ENCODE data around the gene RASGEF1B. TPM values are rescaled to one million over a fixed set of nuclear protein-coding genes. Genes with fewer than 3 reads are reported as not detected.

The RASGEF1B gene
- polyA plus RNA-seq, 4 donors: 9.5 to 12.7 (median 11.3) TPM

DNA sequence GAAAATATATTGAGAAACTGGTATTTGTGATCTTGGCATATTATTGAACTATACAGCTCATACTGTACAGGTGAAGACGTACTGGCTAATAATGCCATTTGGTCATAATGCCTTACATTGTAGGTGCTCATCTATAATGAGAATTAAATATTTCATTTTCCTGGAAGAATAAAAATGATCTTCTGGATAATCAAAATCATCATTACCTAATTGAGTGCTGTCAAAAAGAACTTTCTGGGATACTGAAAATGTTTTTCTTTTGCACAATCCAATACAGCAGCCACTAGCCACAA, 4.1 kb downstream of the RASGEF1B start:
- no peak for DNase-seq (ENCODE audit: low read depth in 4 of 4, low spot score in 2 of 4)

DNA sequence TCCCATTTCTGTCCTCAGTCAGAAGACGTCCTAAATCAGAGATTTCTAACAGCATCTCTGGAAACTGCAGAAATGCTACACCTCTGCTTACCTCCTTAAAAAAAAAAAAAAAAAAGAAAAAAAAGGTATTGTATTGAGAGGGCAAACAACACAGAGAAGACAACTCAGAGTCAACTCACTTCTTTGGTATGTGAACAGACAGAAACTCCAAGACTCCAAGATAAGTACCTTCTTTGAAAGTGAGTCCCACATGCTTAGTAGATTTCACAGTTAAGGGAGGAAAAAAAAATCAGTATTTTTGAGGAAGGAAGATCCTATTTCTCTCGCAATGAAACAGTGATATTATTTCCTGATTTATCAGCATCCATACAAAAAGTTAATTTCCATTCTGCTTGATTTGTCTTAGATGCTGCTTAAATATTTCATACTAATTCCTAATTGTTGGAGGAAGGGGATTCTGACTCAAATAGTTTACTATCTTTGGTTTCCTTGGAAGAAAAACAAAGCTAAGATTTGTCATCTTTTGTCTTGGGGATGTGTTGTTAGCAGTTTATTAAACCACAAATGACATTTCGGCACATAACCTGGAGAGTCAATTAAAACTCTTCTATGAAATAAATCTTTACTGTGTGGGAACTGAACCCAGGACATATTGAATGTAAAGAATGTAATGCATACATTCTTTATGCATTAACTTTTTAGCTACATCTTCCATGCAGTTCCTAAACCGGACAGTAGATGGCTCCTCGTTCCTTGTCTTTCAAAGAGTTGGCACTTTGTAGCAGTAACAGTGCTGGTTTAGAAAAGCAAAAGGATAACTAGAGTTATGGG, 4.7 kb downstream of the RASGEF1B start:
- DNase-seq (ENCODE audit: low read depth in 4 of 4, low spot score in 2 of 4): peak in 3 of 4 donors; percentile 39 to 69 (median 48)

DNA sequence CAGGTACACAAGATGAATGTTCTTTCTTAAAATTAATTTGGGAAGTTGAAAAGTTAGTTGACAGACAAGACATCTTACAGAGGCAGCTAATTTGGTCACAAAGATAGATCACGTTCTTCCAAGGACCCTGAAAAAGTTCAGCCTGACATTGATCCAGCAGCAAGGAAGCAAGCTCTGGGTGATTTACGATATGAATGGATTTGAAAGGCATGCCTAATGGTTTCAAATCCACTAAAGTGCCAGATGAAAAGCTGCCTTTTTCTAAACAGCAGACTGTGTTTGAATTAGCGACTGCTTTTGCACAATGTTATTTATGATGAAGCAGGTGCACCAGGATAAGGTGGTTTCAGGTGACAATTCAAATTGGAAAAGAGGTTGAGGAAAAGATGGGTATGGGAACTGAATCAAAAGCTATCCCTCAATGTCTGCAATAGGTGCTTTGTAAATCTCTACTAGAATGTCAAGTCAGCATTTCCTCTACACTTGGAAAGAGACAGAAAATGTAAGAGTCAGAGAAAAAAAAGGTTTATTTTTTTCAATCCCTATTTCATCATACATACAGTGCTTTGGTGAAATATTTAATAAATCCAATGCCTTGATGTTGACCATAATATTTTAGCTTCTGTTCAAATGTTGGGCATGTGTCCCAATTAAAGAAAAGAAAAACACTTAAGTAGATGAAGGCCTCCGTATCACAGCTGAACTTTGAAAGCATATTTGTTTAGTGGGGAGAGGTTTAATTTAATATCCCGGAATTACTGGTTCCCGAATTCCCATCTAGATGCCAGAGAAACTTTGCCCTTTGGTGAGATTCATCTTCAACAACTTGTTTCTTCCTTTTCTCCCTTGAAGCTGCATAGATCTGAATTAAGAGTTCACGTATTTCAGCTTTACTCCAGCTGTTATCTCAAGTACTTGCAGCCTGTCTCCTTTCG, 6.0 kb downstream of the RASGEF1B start:
- no peak for DNase-seq (ENCODE audit: low read depth in 4 of 4, low spot score in 2 of 4)

DNA sequence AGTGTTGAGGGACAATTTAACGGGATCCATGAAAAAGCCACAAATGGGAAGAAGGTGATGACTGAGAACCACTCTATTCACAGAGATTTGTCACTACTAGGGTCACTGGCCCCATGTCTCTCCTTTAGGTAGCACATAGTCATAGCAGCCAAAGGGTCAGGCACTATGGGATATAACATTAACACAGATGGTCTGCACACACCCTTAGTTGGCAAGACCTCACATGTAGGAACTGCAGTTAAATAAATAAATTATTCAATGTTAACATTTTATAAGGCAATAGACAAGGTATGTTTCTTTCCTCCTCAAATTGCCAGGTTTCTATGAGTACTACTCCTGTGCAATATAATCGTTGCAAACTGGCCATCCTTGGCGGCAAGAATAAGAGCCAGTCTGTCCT, 10.9 kb downstream of the RASGEF1B start:
- no peak for DNase-seq (ENCODE audit: low read depth in 4 of 4, low spot score in 2 of 4)

DNA sequence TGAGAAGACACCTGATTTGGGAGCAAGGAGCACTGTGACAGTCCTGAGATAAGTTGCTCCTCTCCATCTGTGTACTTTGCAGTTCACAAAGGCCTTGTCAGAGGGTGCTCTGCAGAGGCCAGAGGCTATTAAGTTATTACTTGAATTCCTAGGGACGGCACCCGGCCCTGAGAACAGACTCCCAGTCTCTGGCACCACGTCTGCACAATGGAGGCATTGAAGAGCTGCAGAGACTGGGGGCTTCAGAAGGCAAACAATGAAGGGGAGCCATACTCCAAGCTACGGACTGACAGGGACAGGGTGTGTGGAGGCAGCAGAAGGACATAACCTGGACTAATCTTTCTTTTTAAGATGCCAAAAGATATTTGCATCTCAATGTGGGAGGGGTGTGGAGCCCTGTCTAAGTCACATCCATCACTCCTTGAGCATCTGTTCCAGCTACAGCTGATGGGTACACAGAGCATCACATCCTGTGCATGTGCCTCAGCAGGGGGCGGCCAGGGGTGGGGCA, 11.5 kb downstream of the RASGEF1B start:
- DNase-seq (ENCODE audit: low read depth in 4 of 4, low spot score in 2 of 4): no peak

DNA sequence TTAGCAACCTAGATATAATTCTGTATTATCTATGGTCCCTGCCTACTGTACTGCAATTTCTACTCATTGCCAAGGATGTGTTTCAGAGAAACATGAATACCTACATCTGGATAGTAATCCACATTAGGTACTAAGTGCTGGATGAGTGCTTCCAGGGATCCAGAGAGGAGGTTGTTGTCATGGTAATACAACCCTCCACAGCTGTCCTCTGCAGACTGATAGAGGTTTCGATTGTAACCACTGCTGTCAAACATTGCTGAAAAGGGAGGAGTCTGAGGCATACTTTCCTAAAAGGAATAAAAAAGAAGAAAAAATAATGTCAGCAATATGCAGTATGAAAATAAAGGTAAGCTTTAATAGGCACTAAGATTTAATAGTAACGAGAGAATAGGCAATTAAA, 12.5 kb downstream of the RASGEF1B start:
- DNase-seq (ENCODE audit: low read depth in 4 of 4, low spot score in 2 of 4): no peak

DNA sequence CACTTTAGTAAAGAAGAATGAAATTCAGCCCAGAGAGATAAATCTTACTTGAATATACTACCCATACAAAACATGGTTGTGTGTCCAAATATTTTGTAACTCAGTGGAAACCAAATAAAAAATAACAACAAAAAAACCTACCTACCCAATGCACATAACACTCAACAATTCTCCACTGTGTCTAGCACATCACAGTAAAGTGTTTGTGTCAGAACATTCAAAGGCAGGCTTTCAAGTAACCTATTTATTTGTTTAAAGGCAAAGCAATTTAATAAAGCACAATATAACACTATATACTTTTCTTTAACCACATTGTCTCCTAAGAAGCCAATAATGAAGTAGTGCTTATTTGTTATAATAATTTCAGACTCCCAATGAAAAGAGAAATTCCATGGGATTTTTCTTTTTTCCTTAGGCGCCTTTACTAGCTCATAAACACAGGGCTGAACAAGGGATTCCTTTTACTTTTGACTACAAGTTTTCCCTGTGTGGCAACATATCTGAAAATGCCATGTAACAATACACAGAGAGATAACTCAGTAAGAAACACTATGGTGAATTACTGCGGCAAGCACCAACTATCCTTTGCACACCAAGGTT, 13.7 kb downstream of the RASGEF1B start:
- no peak for DNase-seq (ENCODE audit: low read depth in 4 of 4, low spot score in 2 of 4)

DNA sequence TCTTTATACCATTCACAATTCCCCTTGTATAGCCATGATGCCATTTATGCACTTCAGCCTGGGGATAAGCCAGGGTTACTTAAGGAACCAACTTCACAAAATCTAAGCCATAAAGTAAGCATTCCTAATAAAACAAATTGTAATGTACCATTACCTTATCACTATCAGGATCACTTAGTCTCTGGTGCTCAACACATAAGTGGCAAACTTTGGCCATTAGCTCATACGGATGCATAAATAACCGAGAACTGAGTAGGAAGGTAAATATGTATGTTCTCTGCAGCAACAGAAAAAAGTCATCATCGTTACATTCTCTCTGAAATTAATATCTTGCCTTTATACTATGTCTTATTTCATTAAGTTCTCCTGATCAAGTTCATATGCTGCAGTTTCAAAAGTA, 14.4 kb downstream of the RASGEF1B start:
- DNase-seq (ENCODE audit: low read depth in 4 of 4, low spot score in 2 of 4): no peak

DNA sequence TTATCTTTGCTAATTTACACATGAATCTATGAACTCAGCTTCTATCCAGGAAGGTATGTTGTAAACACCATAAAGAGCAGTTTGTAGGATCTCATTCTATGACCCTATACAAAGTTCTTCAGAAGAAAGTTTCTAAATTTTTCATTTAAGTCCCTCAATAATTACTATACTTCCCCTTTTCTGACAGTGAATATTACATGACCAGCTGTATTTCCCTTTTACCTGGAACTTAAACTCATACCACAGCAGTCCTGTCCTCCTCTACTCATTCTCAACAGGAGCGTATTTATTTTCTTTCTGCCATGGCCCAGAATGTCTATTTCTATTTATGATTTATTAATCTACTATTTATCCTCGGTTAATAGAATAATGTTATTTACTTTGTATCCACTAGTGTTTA, 15.8 kb downstream of the RASGEF1B start:
- DNase-seq (ENCODE audit: low read depth in 4 of 4, low spot score in 2 of 4): no peak

DNA sequence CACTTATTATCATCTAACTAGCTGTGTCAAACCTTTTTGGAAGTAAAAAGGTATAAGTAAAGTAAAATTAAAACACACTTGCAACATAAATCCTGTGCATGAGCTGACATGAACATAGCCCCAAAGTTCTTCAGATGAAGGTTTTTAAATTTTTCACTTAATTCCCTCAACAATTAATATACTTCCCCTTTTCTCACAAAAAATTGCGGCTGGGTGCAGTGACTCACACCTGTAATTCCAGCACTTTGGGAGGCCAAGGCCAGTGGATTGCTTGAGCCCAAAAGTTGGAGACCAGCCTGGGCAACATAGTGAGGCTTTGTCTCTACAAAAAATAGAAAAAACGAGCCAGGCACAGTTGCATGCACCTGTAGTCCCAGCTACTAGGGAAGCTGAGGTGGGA, 16.8 kb downstream of the RASGEF1B start:
- no peak for DNase-seq (ENCODE audit: low read depth in 4 of 4, low spot score in 2 of 4)

DNA sequence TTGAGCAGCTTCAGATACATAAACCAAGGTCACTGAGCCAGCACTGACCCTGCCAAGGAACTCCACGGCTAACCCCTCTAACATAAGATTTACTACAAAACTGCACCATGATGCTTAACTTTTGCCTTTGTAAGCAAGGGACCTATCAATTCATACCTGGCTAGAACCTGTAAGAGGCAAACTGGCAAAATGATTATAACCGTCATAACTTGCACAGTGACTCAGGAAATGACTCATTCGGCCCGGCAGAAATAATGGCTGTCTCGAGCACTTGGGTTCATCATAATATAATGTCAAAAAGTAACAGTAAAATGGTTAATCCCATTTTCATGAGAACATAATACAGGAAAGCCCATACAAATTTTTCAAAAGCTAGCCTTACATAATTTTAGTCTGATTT, 17.2 kb downstream of the RASGEF1B start:
- DNase-seq (ENCODE audit: low read depth in 4 of 4, low spot score in 2 of 4): no peak

DNA sequence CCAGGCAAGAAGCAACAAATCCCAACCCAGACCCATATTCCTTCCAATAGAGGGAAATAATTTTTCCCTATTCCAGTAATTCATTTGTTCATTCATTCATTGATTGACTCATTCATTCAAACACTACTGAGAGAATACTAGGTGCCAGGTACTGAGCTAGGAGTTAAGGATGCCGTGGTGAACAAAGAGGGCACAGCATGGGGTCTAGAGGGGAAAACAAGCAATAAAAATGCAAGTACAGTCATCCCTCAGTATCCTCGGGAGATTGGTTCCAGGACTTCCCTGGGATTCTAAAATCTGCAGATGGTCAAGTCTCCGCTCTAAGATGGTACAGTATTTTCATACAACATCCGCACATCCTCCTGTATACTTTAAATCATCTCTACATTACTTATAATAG, 18.7 kb downstream of the RASGEF1B start:
- DNase-seq (ENCODE audit: low read depth in 4 of 4, low spot score in 2 of 4): no peak

DNA sequence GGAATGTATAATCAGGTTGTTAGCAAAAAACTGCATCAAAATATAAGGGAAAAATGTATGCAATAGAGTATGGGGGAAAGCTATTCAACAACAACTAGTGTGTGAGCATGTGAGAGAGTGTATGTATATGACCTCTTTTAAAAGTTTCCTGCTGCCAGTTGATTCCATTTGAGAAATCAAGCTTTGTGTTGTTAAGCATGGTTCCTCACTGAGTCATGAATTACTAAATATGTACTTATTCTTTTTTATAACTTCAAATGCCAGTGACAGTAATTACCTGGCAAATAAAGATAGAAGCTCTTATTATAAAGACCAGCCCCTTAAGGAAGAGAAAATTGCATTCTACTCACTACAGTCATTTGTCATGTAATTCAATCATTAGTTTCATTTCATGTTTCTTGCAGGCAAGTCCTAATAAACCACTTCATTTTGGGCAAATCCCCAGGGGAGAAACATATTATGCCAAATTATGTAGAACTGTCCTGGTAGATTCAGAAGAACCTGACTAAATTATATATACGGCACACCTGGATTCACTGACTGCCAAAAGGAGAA, 19.2 kb downstream of the RASGEF1B start:
- DNase-seq (ENCODE audit: low read depth in 4 of 4, low spot score in 2 of 4): no peak

DNA sequence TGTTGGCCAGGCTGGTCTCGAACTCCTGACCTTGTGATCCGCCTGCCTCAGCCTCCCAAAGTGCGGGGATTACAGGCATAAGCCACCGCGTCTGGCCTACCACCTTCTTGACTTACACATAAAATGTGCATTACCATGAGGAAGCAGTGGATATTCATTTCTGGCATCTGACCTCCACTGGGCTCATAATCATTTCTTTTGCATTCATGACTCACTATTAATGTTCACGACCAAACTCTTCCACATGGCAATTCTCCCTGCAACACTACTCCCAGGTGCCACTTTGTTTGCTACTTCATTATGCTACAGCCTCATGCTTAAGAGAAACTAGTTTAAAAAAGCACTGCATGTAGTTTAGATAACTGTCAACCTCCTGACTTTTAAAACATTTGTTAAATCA, 22.7 kb downstream of the RASGEF1B start:
- no peak for DNase-seq (ENCODE audit: low read depth in 4 of 4, low spot score in 2 of 4)

DNA sequence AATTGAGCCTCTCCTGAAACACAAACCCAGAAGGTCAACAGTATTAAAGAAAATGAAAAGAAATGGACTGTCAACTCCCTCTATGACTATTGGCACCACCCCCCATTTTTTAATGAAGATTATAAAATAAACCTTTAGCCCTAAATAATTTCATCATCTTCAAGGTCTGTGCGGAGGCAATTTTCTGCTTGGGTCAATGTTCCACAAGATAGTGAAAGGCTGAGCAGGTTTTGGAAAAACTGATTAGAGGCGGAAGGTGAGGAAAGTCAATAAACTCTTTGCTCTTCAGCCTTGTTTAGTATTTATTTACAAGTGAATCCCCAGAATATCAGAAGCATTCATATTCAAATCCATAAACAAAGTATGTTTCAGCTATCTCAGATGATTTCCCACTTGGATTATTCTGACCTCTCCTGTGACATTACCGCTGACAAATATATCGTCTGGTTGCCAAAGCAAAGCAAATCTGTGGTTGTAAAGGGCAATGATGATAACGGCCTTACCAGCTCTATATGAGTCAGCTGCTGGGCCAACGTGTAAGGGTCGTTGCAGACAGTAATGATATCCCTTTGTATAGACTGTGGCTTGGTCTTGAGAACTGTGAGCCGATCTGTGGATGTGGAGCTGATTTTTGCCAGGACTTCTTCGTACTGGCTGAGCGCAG, 24.0 kb downstream of the RASGEF1B start:
- DNase-seq (ENCODE audit: low read depth in 4 of 4, low spot score in 2 of 4): no peak

DNA sequence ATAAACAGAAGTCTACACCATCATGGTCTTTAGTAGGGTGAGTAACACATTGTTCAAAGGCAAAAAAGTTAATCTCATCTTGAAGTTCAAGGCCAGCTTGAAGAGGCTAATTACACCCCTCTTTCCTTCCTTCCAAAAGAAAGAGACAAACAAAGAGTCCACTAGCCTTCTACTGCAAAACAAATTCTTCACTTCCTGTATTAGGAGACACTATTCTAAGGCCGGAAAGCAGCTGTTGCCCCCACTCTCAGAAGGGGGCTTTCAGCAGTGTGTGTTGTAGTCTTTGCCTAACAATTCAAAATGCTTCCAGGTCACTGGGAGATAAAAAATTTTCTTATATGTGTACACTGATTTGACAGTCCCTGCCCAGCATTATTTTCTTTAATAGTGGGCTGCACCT, 25.1 kb downstream of the RASGEF1B start:
- no peak for DNase-seq (ENCODE audit: low read depth in 4 of 4, low spot score in 2 of 4)

DNA sequence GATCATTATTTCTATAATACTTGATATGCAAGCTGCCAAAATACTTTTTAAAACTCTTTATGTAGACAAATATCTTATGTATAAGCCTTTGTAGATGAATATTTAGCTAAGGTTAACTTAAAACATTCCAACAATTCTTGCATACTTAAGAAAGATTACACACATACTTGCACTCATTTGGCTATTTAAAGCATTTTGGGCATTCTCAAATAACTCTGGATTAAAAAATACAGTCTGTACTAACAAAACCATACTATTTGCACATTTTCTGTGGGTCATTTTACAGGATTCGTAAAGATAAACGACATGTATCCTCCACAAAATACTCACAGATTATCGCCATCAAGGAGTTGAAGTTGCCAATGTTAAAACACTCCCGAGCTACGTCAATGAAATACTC, 26.5 kb downstream of the RASGEF1B start:
- DNase-seq (ENCODE audit: low read depth in 4 of 4, low spot score in 2 of 4): no peak

DNA sequence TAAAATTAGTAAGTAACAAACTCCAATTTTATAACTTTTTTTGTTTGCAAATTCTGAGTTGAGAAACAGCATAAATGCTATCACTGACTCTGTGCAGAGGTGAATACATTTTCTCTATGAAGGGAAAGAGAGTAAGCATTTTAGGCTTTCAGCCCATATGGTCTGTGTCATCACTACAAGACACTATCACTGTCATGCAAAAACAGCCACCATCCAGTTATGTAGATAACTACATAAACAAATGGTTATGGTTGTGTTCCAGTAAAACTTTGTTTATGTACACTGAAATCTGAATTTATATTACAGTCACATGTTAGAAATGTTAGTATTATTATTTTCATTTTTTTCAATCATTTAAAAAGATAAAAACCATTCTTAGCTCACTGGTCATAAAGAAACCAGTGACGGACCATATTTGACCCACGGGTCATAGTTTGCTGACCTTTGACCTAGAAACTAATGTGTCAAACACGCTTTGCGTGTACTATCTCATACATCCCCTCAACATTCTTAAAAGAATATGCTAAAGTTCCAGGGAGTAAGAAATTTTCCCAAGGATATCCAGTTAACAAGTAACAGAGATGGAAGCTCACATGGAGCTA, 29.1 kb downstream of the RASGEF1B start:
- no peak for DNase-seq (ENCODE audit: low read depth in 4 of 4, low spot score in 2 of 4)

DNA sequence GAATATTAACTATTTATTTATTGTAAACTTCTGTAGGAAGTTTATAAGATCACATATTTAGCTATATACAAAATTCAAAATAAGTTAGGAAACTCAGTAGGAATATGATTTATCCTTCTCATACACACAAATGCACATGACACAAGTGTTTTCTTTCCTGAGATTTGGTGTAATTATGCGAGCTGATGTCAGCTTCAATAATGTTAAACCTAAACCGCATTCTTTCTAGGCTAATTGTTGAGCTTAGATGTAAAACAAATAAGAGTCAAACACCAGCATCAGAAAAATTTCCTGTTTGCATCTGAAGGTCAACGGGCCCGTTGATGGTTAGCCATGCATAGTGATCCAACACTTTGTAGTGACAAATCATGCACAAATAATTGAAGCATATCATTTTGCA, 30.8 kb downstream of the RASGEF1B start:
- DNase-seq (ENCODE audit: low read depth in 4 of 4, low spot score in 2 of 4): no peak

DNA sequence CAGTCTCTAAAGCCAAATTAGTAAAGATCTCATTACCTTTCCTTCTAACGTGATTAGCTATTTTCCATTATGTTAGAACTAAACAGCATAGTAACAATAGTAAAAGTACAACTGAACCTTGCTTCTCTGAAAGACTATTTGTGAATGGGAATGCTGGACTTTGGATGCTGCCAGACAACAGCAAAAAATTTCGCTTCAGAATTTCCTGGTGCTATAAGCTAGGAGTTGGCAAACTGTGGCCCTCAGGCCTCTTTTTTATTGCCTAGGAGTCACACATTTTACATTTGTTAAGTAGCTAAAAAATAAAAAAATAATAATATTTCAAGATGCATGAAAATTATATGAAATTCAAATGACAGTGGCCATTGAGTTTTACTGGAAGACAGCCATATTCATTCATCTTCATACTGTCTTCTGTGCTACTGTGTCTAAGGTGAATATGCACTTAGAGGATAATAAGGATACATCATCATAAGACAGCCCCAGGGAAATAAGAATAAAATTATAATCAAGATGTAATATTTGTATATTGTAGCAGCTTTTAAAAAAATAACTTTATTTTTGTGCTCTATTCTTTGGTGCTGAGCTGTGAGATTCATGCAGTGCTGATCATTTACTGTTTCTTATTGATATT, 34.6 kb downstream of the RASGEF1B start:
- no peak for DNase-seq (ENCODE audit: low read depth in 4 of 4, low spot score in 2 of 4)
